Measurements from ENCODE around the gene SPATA21. TPM values are rescaled to one million over a fixed set of nuclear protein-coding genes. Genes with fewer than 3 reads are reported as not detected.

The SPATA21 gene
- polyA plus RNA-seq, 4 donors, result 0.12 to 0.17 (median 0.15) TPM; not detected in 1

DNA sequence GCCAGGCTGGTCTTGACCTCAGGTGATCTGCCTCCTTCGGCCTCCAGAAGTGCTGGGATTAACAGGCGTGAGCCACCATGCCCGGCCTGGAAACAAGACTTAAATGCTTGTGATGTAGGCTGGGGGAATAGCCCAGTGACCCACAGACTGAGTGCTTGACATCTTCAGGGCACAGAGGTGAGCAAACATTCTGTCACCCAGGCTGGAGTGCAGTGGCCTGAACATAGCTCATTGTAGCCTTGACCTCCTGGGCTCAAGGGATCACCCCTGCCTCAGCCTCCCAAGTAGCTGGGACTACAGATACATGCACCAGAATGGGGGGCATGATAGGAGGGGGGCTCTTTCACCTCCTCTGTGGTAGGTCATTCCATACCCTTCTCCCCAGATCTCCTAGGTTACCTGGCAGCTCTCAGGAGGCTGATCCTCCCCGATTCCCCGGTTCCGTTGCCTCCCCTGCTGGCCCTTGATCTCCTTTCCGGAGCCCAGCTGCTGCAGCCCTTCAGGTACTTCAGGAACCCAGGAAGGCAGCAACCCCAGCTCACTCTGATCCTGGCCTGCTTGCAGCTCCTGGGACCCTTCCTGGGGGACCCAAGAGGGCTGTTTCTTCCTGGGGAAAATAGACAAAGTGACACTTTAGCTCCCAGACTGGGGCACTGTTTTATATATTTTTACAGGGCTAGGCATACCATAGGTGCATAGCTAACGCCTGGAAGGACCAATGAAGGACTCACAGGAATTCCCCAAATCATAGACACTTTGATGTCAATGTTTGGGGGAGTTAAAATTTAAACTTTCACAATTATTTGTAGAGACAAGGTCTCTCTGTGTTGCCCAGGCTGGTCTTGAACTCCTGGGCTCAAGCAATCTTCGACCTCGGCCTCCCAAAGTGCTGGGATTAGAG, 11.8 kb downstream of the SPATA21 start:
- DNase-seq (ENCODE audit: low read depth in 4 of 4, low spot score in 3 of 4), result no peak

DNA sequence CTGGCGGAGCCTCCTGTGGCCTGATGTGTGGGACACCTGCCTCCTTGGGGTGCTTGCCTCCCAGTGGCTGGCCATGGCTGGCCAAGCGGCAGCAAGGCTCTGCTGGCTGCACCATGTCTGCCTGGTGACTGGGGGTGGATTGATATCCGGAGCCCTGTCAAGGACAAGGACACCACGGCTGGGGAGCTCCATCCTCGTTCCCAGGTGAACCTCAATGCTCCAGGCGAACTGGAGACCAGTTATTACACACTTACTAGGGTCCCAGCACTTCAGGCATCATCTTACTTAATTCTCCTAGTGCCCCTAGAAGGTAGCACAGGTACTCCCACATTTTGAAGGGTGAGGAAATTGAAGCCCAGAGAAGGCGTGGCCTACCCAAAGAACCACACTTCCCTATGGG, 15.2 kb downstream of the SPATA21 start:
- no peak for DNase-seq (ENCODE audit: low read depth in 4 of 4, low spot score in 3 of 4)

DNA sequence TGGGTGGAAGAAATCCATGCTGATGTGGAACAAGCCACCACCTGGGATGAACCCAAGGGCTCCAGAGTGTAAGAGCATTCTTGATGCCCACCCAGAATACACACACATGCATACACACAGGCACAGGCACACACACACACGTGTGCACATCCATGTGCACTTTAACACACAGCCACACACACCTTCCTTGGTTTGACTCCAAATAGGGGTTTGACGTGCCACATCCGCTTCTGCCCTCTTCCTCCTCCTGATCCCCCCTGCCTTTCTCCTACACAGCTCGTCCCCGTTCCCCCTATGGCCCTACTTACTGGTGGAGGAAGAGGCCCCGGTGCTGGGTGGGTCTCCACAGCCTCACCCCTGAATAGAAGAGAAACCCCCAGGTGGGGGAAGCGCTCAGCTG, 16.0 kb downstream of the SPATA21 start:
- no peak for DNase-seq (ENCODE audit: low read depth in 4 of 4, low spot score in 3 of 4)

DNA sequence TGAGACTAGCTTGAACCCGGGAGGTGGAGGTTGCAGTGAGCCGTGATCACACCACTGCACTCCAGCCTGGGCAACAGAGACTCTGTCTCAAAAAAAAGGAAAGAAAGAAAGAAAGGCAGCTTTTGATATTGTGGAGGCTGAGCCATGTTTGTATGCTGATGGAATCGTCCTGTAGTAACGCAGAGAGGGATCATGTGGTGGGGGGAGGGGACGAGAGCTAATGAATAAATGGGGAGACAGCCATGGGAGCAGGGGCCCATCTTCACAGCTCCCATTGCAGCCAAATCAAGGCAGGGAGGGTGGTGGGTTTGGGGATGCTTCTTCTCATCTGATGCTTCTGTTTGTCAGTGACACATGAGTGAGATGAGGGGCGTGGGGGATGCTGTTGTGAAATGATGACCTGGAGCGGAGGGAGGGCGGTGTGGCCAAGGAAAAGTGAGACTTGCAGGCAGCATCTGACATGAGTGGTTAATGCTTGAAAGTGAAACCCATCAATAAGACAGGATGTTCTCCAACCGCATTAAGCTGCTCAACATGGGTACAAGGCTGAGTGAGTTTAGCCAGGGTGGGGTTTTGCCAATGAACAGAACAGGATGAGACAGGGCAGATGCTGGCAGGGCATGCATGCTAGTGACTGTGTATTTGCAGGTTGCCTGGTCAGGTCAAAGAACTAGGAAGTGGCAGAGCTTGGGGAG, 16.7 kb downstream of the SPATA21 start:
- no peak for DNase-seq (ENCODE audit: low read depth in 4 of 4, low spot score in 3 of 4)

DNA sequence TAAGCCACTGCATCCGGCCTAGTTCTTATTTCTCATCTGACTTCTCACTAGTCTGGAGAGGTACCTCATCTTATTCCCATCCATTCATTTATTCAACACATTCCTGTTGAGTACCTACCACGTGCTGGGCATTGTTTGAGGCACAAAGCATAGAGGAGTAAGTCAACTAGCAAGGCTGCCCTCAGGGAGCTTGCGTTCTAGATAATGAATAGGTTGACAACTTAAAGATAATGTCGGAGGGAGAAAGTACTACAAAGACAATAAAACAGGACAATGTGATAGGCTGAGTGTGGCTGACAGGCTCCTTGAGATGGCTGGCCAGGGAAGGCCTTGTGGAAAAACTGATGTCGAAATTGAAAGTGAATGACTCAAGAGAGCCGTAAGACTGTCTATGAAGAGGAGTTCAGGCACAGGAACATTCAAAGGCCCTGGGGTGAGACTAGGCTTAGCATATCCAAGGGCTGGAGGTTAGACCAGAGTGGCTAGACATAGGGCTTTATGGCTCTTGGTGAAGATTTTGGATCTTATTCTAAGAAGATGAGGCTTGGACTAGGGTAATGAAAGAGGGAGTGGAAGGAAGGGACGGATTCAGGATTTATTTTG, 18.3 kb downstream of the SPATA21 start:
- DNase-seq (ENCODE audit: low read depth in 4 of 4, low spot score in 3 of 4), result no peak

DNA sequence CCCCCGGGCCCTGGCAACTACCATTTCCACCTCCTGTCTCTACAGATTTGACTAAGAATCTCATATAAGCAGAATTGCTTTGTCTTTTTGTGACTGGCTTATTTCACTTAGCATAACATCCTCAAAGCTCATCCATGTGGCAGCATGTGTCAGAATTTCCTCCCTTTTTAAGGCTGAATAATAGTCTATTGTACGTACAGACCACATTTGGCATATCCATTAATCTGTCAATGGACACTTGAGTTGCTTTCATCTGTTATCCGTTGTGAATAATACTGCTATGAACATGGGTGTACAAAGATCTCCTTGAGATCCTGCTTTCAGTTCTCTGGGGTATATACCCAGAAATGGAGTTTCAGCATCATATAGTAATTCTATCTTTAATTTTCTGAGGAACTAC, 24.0 kb downstream of the SPATA21 start:
- no peak for DNase-seq (ENCODE audit: low read depth in 4 of 4, low spot score in 3 of 4)

DNA sequence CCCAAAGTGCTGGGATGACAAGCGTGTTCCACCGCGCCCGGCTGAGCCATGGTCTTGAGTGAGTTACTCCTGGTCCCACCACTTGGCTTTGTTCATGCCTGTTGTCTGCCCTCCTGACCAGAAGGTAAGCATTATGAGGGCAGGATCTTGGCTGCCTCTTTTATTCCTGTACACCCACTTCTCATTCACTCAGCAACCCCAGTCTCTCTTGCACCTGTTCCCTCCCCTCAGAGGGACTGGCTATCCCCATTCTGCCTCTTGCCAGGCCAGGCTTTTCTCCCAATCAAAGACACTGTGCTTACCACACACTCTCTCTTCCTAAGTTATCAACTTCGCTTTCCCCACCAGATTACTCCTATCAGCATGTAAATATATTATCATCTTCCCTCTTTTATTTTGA, 26.4 kb downstream of the SPATA21 start:
- DNase-seq (ENCODE audit: low read depth in 4 of 4, low spot score in 3 of 4), result no peak

DNA sequence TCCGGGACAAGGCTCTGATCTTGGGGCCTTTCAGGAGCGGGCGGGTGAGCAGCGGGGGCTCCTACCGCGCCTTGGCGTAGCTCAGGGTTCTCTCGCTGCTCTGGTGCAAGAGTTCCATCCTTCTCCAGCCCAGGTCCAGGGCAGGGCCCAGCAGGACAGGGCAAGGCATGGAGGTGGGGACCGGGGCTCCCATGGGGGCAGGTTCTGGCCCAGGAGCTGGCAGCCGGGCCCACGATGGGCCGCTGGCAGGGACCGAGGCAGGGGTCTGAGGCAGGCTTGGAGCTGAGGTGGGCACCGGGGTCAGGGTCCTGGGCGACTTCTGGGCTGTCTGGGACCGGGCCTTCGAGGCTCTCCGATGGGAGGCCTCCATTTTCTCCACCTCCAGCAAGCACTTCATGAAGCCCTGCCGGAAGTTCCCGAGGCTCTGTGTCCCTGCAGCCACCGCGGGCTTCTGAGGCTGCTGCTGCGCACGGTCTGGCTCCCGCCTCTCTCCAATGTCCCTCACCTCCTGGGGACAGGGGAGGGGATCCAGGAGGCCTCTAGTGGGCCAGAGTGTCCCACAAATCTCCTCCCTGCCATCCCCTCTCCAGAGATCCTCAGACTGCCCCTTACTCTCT, 27.6 kb downstream of the SPATA21 start:
- DNase-seq (ENCODE audit: low read depth in 4 of 4, low spot score in 3 of 4), result no peak

DNA sequence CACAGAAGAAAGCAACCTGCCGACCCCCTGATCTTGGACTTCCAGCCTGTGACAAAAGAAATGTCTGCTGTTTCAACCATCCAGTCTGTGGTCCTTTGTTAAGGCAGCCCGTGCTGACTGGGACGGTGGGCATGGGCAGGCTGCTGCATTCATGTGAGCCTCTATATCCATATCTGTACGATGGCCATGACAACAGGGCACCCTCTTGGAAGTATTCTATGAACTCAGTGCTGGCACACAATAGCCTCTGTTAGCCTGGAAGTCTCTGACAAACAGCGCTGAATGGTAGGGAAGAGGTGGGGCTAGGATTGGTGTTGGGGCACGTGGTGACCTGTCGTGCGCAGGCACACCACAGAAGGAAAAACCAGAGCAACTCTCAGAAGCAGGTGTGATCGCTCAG, 30.4 kb downstream of the SPATA21 start:
- no peak for DNase-seq (ENCODE audit: low read depth in 4 of 4, low spot score in 3 of 4)

DNA sequence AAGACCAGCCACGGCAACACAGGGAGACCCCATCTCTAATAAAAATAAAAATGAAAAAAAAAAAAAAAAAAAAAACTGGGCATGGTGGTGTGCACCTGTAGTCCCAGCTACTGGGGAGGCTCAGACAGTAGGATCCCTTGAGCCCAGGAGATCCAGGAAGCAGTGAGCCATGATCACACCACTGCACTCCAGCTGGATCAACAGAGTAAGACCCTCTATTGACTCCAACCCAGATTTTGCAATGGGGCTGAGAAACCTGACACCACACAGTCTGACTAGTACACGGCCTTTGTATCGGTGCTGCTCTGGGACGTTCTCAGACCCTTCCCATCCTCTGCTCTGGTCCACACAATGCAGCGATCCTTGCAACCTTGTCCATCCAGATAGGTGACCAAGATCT, 31.8 kb downstream of the SPATA21 start:
- no peak for DNase-seq (ENCODE audit: low read depth in 4 of 4, low spot score in 3 of 4)

DNA sequence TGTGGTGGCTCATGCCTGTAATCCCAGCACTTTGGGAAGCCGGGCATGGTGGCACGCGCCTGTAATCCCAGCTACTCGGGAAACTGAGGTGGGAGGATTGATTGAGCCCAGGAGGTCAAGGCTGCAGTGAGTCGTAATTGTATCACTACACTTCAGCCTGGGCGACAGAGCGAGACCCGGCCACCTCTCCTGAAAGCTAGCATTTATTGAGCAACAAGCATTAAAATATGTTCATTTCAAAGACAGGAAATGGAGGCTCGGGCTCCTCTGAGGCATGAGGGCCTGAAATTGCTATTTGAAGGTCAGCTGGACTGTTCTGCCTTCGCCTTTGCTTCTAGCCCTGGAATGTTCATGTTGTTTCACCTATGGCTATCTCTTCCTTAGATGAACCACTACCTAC, 34.5 kb downstream of the SPATA21 start:
- DNase-seq (ENCODE audit: low read depth in 4 of 4, low spot score in 3 of 4), result no peak

DNA sequence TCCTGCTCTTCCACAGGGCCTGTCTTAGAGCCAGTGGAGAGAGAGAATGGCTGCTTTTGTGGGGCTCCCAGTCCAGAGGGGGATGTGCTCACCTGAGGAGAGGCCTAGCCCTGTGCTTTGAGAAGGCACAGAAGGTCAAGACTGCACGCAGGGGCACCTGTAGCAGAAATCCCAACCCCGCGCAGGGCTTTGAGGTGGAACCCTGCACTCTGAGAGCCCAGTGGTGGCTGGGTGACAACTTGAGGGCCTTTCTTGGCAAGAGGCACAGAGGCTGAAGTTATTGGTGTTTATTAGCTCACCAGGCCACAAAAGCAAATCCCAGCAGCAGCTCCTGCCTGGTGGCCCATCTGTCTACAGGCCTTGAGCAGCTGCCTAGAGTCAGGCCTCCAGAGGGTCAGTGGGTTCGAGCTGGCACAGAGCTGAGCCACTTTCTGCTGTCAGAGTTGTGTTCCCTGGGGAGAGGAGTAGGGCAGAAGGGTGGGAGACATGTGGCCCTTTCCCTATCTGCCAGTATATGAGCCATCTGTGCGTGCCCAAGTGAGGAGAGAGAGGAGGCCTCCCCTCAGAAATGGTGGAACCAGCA, 38.8 kb downstream of the SPATA21 start:
- DNase-seq (ENCODE audit: low read depth in 4 of 4, low spot score in 3 of 4), result no peak

DNA sequence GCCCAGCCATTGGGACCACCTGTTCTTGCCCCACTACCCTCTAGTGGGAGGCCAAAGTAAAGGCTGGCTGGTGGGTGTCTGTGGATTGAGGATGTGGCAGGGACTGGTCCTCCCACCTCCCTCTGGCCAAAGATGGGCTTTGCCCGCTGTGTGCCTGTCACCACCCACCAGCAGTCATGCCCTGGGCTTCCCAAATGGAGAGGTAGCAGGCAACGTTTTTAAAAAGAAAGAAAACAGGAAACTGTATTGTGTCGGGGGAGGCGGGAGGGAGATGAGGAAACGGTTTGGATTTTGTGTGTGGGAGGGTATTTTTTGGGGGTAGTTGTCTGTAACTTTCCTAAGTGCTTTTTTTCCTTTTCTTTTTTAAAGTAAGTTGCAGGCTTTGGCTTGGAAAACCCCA, 40.1 kb downstream of the SPATA21 start:
- DNase-seq (ENCODE audit: low read depth in 4 of 4, low spot score in 3 of 4), result no peak

DNA sequence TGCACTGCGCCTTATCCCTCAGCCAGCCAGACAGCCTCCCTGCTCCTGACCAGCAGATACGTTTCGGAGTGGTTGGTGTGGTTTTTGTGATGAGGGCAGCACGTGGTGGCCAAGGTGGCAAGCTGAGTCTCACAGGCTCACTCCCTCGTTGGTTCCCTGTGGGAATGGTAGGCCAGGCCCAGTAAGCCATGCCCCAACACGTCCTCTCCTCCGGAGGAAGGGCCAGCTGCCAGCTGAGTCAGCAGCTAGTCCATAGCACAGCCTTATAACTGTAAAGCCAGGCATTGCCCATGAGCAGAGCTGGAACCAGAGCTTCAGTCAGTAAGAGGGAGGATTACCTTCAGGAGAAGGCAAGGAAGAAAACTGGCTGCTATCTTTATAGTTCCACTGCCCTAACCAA, 40.6 kb downstream of the SPATA21 start:
- DNase-seq (ENCODE audit: low read depth in 4 of 4, low spot score in 3 of 4), result no peak

DNA sequence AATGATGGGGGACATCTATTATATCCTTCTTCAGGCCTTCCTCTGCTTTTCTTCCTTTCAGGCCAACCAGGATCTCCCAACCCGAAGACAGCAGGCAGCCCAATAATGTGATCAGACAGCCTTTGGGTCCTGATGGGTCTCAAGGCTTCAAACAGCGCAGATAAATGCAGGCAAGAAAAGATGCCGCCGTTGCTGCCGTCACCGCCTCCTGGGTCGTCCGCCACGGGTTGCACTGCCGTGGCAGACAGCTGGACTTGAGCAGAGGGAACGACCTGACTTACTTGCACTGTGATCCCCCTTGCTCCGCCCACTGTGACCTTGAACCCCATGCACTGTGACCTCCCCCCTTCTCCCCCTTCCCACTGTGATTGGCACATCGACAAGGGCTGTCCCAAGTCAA, 42.2 kb downstream of the SPATA21 start:
- no peak for DNase-seq (ENCODE audit: low read depth in 4 of 4, low spot score in 3 of 4)

DNA sequence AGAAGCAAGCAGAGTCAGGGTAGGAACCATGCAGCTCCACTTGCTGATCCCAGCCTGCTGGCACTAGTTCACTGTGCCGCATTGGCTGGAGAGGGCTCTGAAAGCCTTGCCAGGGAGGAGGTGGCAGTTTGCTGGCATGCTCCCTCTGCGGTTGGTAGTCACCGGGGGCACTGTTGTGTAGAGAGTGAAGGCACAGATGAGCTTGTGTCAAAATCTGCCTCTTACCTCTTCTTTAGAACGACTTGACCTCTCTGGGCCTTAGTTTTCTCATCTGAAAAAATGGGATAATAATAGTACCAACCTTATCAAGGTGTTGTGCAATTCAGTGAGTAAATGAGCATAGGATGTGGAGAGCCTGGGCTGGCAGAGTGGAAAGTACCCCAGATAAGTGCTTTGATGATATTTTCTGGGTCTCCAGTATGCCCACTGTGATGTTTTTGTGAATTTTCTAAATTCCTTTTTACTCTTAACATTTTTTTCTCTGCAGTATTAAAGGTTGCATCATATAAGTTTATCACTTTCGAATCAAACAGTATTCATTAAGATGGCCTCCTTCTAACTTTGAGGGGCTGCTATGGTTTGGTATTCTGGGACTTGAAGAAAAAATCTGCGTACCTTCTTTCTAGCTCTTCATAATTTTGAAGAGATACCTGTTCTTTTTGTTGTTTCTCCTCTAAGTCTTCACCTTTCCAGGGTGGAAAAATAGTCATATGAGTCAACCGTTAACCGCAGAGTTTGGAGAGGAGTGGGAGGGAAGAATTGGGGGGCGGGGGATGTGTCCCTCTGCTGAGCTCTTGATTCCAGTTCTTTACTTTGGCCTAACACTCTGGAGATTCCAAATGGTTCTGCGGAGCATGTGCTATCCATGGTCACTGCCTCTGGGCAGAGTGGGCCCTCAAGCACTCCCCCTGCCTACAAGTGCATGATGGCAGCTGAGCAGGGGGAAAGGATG, 43.4 kb downstream of the SPATA21 start:
- DNase-seq (ENCODE audit: low read depth in 4 of 4, low spot score in 3 of 4), result no peak

DNA sequence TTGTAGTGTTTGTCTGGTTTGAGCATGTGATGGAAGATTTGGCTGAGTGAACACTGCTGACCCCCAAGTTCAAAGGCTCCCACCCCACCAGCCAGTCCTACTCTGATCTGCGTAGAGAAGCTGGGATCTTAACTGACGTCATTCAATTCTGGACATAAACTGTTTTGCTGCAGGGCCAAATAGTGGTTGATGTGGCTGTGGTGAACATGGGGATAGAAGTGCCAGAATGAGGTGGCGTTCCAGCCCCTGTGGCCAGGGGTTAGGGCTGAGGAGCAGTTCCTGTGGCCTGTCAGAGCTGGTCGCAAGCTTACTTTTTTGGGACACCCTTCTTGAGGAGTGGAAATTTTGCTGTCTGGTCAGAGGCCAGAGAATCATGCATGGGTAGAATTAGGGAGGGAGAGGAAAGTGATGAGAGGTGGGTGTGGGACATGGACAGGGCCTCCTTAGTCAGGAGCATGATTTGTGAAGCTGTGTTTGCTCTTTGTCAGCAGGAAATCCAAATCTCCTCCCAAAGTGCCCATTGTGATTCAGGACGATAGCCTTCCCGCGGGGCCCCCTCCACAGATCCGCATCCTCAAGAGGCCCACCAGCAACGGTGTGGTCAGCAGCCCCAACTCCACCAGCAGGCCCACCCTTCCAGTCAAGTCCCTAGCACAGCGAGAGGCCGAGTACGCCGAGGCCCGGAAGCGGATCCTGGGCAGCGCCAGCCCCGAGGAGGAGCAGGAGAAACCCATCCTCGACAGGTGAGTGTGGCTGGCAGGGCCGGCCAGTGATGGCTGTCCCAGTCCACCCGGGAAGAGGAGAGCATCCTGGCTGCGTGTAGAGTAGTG, 44.3 kb downstream of the SPATA21 start:
- DNase-seq (ENCODE audit: low read depth in 4 of 4, low spot score in 3 of 4), result no peak

DNA sequence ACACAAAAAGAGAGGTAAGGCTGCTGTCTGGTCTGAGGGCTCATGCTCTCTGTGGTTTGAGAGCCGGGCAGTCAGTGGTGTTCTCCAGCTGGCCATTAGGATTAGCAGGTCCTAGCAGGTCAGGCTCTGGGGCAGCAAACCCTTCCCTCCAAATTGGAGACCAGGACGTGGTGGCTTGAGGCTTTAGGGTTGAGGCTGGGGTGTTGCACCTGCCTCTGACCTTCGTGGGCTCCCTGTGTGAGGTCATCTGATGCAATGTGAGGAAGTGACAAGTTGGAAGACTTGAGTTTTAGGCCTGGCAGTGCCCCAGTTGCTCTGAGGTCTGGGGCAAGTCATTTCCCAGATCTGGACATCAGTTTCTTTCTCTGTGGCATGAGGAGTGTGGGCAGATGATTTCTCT, 45.8 kb downstream of the SPATA21 start:
- no peak for DNase-seq (ENCODE audit: low read depth in 4 of 4, low spot score in 3 of 4)

Data from left renal pelvis (tissue), 4 donors.